K562 (cell line): ENCODE data around the gene AAK1. TPM values are rescaled to one million over a fixed set of nuclear protein-coding genes. Genes with fewer than 3 reads are reported as not detected.

Experiments
- ADNP ChIP-seq: fragments of 200-800 bp; sonication (Bioruptor generic); IDR thresholded peaks from 2 replicates; pipeline ENCODE4 v1.6.1; 2016; ENCODE audit warnings: missing genetic modification characterization, missing compliant biosample characterization
- EP400 ChIP-seq: fragments of 450-650 bp; IDR thresholded peaks from 2 replicates; pipeline ENCODE4 v1.6.1; 2017; ENCODE audit warnings: antibody characterized with exemption, mild to moderate bottlenecking, moderate library complexity
- MAFK ChIP-seq: IDR thresholded peaks from 2 replicates; pipeline ENCODE4 v1.6.1; 2011; ENCODE audit warnings: low read length, improper control_type of control experiment
- MYBL2 ChIP-seq, 2 experiments: fragments of 450-650 bp in 1 of 2; sonication (generic) in 1 of 2; formaldehyde crosslinking in 1 of 2; IDR thresholded peaks; 2 replicates each; pipeline versions ENCODE4 v1.6.1 to v1.8.1; 2017 to 2022; ENCODE audit warnings: borderline replicate concordance in 1 of 2, inconsistent platforms in 1 of 2, low read depth in 1 of 2, mild to moderate bottlenecking in 1 of 2, missing genetic modification reagents in 1 of 2, moderate library complexity in 1 of 2
- NFE2 ChIP-seq: IDR thresholded peaks from 2 replicates; pipeline ENCODE4 v1.6.1; 2014; ENCODE audit warnings: antibody characterized with exemption, low read depth
- PTBP1 ChIP-seq: fragments of 200-400 bp; formaldehyde crosslinking; IDR thresholded peaks from 2 replicates; pipeline ENCODE4 v1.6.1; 2017; ENCODE audit warnings: low read depth, low read length
- RAD21 ChIP-seq, 2 experiments: fragments of 250-450 bp in 1 of 2; fragments of 450-650 bp in 1 of 2; sonication (Bioruptor Pico) in 1 of 2; formaldehyde crosslinking in 1 of 2; IDR thresholded peaks in 1 of 2; conservative IDR thresholded peaks in 1 of 2; 2 replicates each; pipeline versions ENCODE4 v1.4.0 to v1.8.0; 2020 to 2022; ENCODE audit warnings: mild to moderate bottlenecking in 2 of 2, moderate library complexity in 1 of 2
- RNF2 ChIP-seq: sonication (generic); IDR thresholded peaks from 2 replicates; pipeline ENCODE4 v1.6.1; 2016
- polyA plus RNA-seq, 8 experiments: library from polyadenylated mRNA; depleted of rRNA in 4 of 8; stranded (reverse) in 5 of 8; unstranded in 3 of 8; fragments of >200 nt; fragmentation: Nextera tagmentation in 2 of 8; fragmentation: Illumina TruSeq in 1 of 8; extraction: Ambion mirVana in 2 of 8; extraction: Trizol in 1 of 8; gene quantifications; 2 replicates each; pipeline versions ENCODE4 v1.2.1 to v1.2.3, GENCODE V29; 2011 to 2014; ENCODE audit warnings: inconsistent platforms in 1 of 8, missing spikeins in 1 of 8
- total RNA-seq, 7 experiments: library from RNA; depleted of rRNA in 6 of 7; stranded (reverse); fragments of >200 nt in 6 of 7; fragmentation: Illumina TruSeq in 2 of 7; extraction: Trizol in 2 of 7; gene quantifications; 2 replicates each; pipeline versions ENCODE4 v1.2.1 to v1.2.3, GENCODE V29; 2011 to 2021; ENCODE audit warnings: low replicate concordance in 1 of 7
- TF ChIP-seq, protein P1 (sequence below): fragments of 450-650 bp; IDR thresholded peaks from 2 replicates; pipeline ENCODE4 v1.6.1; 2016; ENCODE audit warnings: low read depth
- TF ChIP-seq, protein P2 (sequence below): fragments of 450-650 bp; formaldehyde crosslinking; IDR thresholded peaks from 2 replicates; pipeline ENCODE4 v1.4.0; 2020; ENCODE audit warnings: mild to moderate bottlenecking, mixed read lengths
- TF ChIP-seq, protein P3 (sequence below): fragments of 450-650 bp; IDR thresholded peaks from 2 replicates; pipeline ENCODE4 v1.6.1; 2016
- TF ChIP-seq, protein P4 (sequence below), 2 experiments: fragments of 450-650 bp in 1 of 2; sonication (generic) in 1 of 2; formaldehyde crosslinking in 1 of 2; IDR thresholded peaks in 1 of 2; conservative IDR thresholded peaks in 1 of 2; 2 replicates each; pipeline versions ENCODE4 v1.6.1 to v1.8.1; 2016 to 2023; ENCODE audit warnings: mild to moderate bottlenecking in 2 of 2, moderate library complexity in 2 of 2, inconsistent platforms in 1 of 2, missing genetic modification reagents in 1 of 2

Gene AAK1
- total and polyA plus RNA-seq, 9 of the 15 experiments (the other 6 are each of a cell fraction or from before 2014, with no cell fraction given) = 0.89 to 17.1 (median 6.0) TPM

DNA sequence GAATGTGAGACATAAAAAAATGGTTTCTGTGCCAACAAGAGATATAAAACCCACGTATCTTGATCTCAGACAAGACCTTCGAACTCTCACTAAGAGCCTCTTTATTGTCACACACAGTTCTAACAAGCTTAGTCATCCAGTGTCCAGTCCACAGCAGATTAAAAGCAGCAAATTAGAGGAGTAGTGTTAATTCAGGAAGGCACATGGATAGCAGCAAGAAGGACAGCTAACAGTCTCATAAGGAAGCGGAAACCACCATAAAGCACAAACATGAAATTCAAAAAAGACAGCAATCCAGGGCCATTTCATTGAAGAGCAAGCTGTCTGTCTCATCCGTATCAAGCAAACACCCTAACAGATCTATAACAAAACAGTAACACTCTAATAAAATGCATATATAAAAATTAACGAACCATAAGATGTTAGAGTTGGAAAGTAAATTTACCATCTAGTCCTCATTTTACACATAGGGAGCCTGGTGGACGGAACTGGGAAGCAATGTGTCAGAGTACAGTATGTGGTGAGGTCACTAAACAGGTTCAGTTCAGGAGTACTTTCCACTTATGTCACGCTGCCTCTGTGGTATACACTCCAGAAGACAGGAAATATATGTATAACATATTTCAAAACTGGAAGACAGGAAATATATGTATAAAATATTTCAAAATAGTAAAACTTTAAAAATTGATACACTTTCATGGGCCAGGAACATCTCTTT is 18.3 kb downstream of the AAK1 start (continued):
- TF ChIP-seq, protein P1, sequence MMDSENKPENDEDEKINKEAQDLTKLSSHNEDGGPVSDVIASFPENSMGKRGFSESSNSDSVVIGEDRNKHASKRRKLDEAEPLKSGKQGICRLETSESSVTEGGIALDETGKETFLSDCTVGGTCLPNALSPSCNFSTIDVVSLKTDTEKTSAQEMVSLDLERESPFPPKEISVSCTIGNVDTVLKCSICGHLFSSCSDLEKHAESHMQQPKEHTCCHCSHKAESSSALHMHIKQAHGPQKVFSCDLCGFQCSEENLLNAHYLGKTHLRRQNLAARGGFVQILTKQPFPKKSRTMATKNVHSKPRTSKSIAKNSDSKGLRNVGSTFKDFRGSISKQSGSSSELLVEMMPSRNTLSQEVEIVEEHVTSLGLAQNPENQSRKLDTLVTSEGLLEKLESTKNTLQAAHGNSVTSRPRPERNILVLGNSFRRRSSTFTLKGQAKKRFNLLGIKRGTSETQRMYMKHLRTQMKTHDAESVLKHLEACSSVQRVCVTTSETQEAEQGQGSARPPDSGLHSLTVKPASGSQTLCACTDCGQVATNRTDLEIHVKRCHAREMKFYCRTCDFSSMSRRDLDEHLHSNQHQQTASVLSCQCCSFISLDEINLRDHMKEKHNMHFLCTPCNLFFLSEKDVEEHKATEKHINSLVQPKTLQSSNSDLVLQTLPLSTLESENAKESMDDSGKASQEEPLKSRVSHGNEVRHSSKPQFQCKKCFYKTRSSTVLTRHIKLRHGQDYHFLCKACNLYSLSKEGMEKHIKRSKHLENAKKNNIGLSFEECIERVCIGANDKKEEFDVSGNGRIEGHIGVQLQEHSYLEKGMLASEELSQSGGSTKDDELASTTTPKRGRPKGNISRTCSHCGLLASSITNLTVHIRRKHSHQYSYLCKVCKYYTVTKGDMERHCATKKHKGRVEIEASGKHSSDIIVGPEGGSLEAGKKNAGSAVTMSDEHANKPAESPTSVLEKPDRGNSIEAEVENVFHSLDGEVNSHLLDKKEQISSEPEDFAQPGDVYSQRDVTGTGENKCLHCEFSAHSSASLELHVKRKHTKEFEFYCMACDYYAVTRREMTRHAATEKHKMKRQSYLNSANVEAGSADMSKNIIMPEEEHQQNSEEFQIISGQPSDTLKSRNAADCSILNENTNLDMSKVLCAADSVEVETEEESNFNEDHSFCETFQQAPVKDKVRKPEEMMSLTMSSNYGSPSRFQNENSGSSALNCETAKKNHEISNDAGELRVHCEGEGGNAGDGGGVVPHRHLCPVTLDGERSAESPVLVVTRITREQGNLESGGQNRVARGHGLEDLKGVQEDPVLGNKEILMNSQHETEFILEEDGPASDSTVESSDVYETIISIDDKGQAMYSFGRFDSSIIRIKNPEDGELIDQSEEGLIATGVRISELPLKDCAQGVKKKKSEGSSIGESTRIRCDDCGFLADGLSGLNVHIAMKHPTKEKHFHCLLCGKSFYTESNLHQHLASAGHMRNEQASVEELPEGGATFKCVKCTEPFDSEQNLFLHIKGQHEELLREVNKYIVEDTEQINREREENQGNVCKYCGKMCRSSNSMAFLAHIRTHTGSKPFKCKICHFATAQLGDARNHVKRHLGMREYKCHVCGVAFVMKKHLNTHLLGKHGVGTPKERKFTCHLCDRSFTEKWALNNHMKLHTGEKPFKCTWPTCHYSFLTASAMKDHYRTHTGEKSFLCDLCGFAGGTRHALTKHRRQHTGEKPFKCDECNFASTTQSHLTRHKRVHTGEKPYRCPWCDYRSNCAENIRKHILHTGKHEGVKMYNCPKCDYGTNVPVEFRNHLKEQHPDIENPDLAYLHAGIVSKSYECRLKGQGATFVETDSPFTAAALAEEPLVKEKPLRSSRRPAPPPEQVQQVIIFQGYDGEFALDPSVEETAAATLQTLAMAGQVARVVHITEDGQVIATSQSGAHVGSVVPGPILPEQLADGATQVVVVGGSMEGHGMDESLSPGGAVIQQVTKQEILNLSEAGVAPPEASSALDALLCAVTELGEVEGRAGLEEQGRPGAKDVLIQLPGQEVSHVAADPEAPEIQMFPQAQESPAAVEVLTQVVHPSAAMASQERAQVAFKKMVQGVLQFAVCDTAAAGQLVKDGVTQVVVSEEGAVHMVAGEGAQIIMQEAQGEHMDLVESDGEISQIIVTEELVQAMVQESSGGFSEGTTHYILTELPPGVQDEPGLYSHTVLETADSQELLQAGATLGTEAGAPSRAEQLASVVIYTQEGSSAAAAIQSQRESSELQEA = no peak
- no peak for TF ChIP-seq ADNP
- TF ChIP-seq, protein P2, sequence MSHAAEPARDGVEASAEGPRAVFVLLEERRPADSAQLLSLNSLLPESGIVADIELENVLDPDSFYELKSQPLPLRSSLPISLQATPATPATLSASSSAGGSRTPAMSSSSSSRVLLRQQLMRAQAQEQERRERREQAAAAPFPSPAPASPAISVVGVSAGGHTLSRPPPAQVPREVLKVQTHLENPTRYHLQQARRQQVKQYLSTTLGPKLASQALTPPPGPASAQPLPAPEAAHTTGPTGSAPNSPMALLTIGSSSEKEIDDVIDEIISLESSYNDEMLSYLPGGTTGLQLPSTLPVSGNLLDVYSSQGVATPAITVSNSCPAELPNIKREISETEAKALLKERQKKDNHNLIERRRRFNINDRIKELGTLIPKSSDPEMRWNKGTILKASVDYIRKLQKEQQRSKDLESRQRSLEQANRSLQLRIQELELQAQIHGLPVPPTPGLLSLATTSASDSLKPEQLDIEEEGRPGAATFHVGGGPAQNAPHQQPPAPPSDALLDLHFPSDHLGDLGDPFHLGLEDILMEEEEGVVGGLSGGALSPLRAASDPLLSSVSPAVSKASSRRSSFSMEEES (CRISPR knock-in tag) = no peak
- 0 out of 4 replicates have a peak, but pooled peaks of 1 of the 2 experiments have one; percentile 6 for TF ChIP-seq RAD21 (CRISPR knock-in tag; conservative IDR thresholded peaks at IDR 0.05 in 1 of 2, IDR thresholded peaks at IDR 0.05 in 1 of 2)
- peak; percentile 53; the same call in 1 of the 2 replicates for TF ChIP-seq MYBL2 (IDR thresholded peaks at IDR 0.05; ENCODE audit: low read depth)
- no peak for TF ChIP-seq MYBL2 (CRISPR knock-in tag; IDR thresholded peaks at IDR 0.05; ENCODE audit: borderline replicate concordance)
- peak; percentile 87 for TF ChIP-seq NFE2
- TF ChIP-seq, protein P3, sequence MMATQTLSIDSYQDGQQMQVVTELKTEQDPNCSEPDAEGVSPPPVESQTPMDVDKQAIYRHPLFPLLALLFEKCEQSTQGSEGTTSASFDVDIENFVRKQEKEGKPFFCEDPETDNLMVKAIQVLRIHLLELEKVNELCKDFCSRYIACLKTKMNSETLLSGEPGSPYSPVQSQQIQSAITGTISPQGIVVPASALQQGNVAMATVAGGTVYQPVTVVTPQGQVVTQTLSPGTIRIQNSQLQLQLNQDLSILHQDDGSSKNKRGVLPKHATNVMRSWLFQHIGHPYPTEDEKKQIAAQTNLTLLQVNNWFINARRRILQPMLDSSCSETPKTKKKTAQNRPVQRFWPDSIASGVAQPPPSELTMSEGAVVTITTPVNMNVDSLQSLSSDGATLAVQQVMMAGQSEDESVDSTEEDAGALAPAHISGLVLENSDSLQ = peak; percentile 66
- TF ChIP-seq, protein P4, sequence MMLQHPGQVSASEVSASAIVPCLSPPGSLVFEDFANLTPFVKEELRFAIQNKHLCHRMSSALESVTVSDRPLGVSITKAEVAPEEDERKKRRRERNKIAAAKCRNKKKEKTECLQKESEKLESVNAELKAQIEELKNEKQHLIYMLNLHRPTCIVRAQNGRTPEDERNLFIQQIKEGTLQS (IDR thresholded peaks at IDR 0.05) = peak; percentile 24; the same call in 1 of the 2 replicates
- TF ChIP-seq, protein P4 (CRISPR knock-in tag; conservative IDR thresholded peaks at IDR 0.05) = no peak
- TF ChIP-seq RNF2 = peak; percentile 46; the same call in 1 of the 2 replicates
- no peak for TF ChIP-seq PTBP1
- TF ChIP-seq EP400 = peak; percentile 19; the same call in 1 of the 2 replicates
- 0 out of 2 replicates have a peak, but pooled peaks have one; percentile 29 for TF ChIP-seq MAFK
